Effector CD4-positive, alpha-beta T cell (primary cell): Measurements from ENCODE around the gene ZZZ3.
"Not testable (repeated sequence)": the region's sequence is repeated elsewhere in the genome, so short reads cannot be mapped to it uniquely, and the experiment has no call there.

Source experiments
- DNase-seq: peaks from one replicate; pipeline ENCODE4 v3.0.0-alpha.2; 2020

The ZZZ3 gene

DNA sequence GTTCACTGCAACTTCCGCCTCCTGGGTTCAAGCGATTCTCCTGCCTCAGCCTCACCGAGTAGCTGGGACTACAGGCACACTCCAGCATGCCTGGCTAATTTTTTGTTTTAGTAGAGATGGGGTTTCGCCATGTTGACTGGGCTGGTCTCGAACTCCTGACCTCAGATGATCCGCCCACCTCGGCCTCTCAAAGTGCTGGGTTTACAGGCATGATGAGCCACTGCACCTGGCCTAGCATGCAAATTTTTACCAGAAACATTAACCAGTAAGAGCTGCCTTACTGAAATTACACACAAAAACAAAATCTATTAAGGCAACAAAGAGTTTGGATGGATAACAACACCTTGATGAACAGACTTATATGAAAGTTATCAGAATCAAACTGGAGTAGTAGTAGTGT, 12.1 kb downstream of the ZZZ3 start:
- DNase-seq: no peak

DNA sequence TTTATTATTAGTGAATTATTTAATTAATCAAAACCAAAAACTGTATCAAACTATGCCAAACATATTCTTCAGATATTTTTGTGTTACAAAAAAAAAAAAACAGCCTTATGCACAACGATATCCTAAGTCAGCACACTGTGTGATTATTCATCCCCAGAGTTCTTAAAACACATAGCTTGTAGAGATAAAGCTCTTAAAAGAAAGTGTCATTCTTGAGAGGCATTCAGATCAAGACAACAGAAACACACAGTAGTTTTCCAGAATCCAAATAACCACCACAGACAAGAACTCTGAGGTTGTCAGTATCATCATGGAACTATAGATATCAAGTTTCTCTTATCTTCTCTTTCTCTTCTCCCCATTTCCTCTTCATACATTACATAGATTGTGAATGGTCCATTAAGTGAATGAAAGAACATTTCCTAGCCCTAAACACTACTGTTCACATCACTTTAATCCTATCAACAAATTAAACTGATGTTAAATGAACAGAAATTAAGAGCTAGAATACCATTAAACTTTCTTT, 13.5 kb downstream of the ZZZ3 start:
- no peak for DNase-seq

DNA sequence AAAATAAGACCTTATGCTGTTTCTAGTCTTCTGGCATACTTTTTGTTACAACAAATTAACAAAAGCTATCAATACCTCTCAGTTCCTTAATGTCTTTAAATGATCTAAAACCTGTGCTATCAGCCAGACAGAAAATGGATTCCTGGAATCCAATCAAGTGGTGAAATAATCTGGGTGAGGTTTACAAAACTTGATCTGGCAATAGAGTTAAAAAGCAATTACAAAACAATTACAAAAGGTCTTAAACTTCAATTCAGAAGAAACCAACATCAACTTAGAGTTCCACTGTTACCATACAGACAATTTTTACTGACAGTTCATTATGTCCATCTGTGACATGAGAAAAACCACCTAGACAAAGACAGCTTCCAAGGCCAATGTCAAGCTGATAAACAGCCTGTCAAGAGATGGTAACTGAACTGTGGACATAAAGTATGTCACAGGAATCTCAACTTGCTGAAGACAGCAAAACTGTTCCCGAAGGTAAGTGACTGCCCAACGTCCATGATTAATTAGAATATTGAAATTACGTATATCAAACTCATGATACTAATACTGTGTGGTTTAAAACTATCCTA, 17.4 kb downstream of the ZZZ3 start:
- DNase-seq: no peak

DNA sequence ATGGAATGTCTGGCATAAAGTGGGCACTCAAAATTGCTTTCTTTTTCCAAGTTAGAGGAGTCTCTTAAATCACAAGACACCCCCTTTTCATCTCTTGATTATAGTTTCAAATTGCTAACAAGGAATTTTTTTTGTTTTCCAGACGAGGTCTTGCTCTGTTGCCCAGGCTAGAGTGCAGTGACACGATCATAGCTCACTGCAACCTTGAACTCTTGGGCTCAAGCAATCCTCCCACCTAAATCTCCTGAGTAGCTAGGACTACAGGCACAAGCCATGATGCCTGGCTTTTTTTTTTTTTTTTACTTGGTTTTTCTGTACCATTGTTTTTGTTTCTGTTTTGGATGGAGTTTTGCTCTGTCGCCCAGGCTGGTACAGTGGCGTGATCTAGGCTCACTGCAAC, 20.8 kb downstream of the ZZZ3 start:
- no peak for DNase-seq

DNA sequence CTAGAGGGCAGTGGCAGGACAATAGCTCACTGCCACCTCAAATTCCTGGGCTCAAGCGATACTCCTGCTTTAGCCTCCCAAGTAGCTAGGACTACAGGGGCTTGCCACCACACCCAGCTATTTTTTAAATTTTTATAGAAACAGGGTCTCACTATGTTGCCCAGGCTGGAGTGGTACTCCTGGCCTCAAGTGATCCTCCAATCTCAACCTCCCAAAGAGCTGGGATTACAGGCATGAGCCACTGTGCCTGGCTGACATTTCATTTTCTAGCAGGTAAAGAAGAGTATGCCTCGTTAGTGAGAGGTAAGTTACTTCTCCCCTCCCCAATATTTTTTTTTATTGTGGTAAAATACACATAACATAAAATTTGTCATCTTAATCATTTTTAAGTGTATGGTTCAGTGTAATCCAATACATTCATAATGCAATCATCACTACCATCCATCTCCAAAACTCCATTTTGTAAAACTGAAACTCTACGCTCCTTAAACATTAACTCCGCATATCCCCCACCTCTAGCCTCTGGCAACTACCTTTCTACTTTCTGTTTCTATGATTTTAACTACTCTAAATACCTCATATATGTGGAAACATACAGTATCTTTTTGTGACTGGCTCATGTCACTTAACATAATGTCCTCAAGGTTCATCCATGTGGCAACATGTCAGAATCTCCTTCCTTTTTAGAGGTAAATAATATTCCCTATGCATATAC, 22.4 kb downstream of the ZZZ3 start:
- no peak for DNase-seq

DNA sequence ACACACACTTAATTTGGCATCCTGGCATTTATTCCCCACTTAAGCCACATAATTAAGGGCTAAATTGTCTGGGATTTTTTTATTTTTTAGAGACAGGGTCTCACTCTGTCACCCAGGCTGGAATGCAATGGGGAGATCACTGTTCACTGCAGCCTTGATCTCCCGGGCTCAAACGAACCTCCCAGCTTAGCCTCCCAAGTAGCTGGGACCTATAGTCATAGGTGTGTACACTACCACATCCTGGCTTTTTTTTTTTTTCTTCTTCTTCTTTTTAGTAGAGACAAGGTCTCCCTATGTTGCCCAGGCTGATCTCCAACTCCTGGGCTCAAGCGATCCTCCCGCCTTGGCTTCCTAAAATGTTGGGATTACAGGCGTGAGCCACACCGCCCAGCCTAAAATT, 24.2 kb downstream of the ZZZ3 start:
- no peak for DNase-seq

DNA sequence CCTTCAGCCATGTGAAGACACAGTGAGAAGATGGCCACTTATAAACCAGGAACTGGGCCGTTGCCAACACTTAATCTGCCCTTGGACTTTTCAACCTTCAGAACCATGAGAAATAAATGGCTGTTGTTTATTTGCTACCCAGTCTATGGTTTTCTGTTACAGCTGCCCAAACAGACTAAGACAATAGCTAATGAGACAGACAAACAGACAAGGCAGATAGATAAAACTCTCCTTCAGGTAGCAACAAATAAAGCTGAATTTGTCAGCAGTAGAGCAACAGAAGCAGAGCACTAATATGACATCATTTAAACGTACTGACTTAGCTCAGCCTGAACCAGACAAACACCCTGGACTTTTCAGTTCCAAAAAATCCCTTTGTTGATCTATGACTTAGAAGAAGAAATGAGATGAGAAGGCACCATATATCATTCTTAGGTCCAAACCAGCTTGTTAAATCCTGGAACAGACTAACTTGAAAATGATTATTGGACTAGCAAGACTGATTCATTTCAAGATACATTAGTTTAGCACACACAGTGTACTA, 27.0 kb downstream of the ZZZ3 start:
- DNase-seq: no peak

DNA sequence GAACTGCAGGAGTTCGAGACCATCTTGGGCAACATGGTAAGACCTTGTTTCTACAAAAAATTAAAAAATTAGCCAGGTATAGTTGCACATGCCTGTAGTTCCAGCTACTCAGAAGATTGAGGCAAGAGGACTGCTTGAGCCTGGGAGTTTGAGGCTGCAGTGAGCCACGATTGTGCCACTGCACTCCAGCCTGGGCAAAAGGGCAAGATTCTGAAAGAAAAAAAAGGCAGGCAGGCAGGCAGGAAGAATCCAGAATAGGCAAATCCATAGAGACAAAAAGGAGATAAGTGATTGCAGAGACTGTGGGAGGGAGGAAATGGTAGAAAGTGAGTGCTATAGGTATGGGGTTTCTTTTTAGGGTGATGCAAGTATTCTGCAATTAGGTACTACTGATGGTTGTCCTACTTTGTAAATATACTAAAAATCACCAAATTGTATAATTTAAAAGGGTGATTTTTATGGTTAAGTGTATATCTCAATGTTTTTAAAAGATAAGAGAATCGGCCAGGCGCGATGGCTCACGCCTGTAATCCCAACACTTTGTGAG, 29.4 kb downstream of the ZZZ3 start:
- DNase-seq: no peak

DNA sequence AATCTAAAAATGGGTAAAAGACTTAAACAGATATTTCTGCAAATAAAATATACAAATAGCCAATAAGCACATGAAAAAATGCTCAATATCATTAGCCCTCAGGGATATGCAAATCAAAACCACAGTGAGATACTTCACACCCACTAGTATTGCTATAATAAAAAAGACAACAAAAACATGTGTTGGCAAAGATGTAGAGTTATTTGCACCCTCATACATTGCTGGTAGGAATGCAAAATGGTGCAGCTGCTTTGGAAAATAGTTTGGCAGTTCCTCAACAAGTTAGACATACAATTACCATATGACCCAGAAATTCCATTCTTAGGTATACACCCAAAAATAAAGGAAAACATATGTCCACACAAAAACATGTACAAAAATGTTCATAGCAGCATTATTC, 30.2 kb downstream of the ZZZ3 start:
- no peak for DNase-seq

DNA sequence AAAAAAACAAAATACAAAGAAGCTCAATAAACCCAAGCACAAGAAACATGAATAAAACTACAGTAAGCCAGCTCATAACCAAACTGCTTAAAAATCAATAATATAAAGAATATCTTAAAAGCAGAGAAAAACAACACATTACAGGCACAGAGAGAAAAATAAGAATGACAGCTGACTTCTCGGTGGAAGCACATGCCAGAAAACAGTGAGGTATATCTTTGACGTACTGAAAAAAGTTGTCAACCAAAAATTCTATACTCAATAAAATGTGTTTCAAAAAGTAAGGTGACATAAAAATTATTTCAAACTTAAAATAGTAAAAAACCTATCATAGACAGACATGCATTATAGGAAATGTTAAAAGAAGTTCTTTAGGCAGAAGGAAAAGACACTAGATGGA, 33.3 kb downstream of the ZZZ3 start:
- DNase-seq: no peak

DNA sequence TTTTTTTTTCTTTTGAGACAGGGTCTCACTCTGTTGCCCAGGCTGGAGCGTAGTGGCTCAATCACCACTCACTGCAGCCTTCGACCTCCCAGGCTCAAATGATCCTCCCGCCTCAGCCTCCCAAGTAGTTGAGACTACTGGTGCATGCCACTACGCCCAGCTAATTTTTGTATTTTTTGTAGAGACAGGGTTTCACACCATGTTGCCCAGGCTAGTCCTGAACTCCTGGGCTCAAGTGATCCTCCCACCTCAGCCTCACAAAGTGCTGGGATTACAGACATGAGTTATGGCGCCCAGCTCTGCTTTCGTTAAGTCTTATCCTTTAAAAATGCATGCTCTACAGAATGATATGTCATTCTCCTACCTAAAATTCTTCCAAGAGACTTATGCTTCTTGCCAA, 36.2 kb downstream of the ZZZ3 start:
- not testable (repeated sequence) for DNase-seq

DNA sequence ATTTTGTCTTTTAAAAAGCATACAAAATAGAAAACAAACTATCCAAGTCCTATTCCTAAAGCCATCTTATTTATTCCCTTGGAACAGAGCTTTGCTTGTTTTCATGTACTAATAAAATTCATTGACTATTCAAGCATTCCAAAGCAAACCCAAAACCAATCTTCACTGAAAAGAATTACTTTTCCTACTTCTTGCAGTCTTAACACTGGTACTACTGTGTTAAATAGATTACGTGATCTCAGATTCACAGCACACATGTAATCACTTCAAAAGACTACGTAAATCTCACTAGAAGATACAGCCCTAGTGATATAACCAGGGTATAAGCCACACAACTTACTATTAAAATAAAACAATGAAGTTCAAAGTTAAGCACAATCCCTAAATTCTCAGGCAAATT, 39.0 kb downstream of the ZZZ3 start:
- DNase-seq: no peak

DNA sequence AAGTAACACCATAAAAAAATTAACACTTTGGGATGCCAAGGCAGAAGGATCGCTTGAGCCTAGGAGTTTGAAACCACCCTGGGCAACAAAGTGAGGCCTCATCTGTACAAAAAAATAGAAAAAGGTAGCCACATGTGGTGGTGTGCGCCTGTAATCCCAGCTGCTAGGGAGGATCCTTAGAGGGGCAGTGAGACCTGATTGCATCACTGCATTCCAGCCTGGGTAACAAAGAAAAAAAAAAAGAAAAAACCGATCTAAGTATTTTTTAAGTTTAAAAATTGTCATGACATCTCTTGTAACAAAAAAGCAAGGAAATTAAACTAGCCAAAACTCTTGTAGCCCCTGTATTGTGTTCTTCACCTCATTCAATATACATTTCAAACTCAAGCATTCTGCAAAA, 39.5 kb downstream of the ZZZ3 start:
- DNase-seq: no peak

DNA sequence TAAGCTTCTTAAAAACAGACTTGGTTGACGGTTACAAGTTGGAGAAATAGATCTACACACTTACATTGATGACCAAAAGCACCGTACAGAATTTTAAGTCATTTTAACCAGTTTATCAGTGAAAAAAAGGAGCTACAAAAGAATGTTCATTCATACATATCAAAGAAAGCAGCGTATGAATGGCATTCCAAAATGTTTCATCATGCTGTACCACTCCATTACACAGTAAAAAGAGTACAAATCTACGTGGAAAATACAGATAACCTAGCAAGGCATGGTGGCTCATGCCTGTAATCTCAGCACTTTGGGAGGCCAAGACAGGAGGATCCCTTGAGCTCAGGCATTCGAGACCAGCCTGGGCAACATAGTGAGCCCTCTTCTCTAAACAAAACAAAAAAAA, 40.3 kb downstream of the ZZZ3 start:
- DNase-seq: no peak

DNA sequence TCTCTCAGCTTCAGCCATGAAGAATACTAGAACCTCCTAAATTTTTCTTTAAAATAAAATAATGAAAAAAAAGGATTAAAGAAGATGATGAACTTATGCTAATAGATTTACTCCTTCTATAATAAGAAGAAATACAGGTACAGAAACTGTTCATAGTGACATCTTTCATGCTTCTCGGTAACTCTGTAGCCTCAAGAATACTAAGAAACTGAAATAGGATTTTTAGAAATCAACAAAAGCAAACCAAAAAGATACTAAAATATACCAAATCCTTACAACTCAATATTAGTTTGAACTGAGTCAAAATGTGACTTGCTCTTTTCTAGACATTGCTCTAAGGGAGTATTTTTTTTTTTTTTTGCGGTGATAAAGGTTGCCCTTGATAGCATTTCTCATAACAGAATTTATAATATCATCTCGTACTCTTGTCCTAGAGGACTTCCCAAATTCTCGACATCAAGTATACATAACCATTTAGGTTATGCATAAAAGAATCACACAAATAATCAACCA, 42.8 kb downstream of the ZZZ3 start:
- no peak for DNase-seq

DNA sequence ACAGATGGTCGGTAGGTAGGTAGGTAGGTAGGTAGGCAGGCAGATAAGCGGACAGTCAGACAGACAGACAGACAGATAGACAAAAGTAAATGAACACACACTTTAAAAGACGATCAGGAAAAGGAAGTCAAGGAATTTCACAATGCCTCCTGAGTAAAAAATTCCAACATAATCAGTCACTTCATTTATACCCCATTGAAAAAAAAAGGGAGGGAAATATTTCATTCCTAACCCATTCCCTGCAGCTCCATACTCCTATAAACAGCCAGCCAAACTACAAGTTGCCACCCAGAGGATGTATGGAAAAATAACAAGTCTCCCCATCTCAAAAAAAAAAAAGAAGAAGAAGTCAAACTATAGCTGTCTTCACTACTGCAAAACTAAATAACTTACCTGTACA, 43.4 kb downstream of the ZZZ3 start:
- no peak for DNase-seq

DNA sequence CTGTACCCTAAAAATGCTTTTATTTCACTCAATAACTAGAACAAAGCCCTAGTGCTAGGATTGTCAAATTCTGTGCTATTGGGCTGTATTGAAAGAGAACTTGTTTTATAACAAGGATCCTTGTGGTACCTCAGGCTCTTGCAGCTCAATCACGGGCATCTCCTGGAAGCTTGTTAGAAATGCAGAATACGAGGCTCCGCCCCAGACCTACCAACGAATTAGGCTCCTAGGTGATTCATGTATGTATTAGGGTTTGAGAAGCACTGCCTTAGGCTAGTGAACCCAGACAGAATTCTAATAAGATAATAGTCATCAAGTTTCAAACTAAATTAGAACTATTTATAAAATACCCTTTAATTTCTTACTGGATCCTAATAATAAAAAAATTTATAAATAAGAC, 45.6 kb downstream of the ZZZ3 start:
- no peak for DNase-seq
